Omental fat pad (tissue), 4 donors: ENCODE measurements around the gene NPL. TPM values are rescaled to one million over a fixed set of nuclear protein-coding genes. Genes with fewer than 3 reads are reported as not detected.

Experiments
- ATAC-seq: fragments of 150-250 bp; one replicate; pipeline ENCODE4 v1.9.1; 2016; ENCODE audit warnings: mild to moderate bottlenecking, moderate library complexity; ENCODE audit not compliant: low FRiP score
- DNase-seq: peaks from one replicate; pipeline ENCODE4 v3.0.0-alpha.2; 2019; ENCODE audit warnings: low spot score
- total RNA-seq, 4 donors: library from RNA; depleted of rRNA; stranded (reverse); fragments of >200 nt; gene quantifications; one replicate each; pipeline ENCODE4 v1.1.0, GENCODE V29; 2016
- TF ChIP-seq, protein P1 (sequence below), 3 donors: fragments of 450-650 bp; IDR thresholded peaks; one replicate each; pipeline ENCODE4 v1.5.1; 2016 to 2017; ENCODE audit warnings: antibody characterized with exemption in 3 of 3, mild to moderate bottlenecking in 3 of 3, moderate library complexity in 2 of 3

Gene NPL
- total RNA-seq, 4 donors from 2014 or later, result 18.5 to 39.9 (median 26.0) TPM

DNA sequence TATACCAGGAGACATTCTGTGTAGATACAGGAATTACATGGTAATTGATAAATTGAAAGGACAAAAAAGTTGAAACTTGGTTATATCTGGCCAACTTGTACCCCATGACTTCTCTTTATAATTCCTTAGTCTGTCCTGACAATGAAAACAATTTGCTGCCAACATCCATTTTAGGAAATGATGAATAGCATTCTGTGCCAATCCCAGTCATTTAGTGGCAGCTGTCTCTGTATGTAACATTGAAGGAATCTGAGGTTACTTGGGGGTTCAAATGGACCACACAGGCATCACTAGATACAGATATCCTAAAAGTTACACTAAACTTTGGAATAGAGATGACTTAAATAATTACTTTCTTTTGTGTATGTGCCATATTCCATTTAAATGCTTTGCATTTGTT, 87.8 kb downstream of the NPL start:
- ATAC-seq, result no peak

DNA sequence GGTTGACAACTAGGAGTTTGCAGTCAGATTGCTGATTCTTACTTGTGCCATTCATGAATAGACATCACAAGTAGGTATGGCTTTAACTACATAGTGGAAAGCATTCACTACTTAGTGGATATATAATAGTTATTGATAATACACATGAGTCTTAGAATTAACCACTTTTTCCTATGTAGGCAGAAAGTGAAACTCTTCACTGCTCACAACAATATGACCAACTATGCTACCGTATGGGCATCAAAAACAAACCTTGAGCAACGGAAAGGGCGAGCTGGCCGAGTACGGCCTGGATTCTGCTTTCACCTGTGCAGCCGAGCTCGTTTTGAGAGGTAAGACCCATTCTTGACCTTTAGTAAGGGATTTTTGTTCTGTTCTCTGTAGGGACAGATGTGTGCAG, 88.3 kb downstream of the NPL start:
- TF ChIP-seq, protein P1, sequence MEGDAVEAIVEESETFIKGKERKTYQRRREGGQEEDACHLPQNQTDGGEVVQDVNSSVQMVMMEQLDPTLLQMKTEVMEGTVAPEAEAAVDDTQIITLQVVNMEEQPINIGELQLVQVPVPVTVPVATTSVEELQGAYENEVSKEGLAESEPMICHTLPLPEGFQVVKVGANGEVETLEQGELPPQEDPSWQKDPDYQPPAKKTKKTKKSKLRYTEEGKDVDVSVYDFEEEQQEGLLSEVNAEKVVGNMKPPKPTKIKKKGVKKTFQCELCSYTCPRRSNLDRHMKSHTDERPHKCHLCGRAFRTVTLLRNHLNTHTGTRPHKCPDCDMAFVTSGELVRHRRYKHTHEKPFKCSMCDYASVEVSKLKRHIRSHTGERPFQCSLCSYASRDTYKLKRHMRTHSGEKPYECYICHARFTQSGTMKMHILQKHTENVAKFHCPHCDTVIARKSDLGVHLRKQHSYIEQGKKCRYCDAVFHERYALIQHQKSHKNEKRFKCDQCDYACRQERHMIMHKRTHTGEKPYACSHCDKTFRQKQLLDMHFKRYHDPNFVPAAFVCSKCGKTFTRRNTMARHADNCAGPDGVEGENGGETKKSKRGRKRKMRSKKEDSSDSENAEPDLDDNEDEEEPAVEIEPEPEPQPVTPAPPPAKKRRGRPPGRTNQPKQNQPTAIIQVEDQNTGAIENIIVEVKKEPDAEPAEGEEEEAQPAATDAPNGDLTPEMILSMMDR (IDR thresholded peaks at IDR 0.05), result no peak
- ATAC-seq, result no peak
- DNase-seq, result no peak

More for the DNA sequence above, 87.8 kb downstream of the NPL start:
- TF ChIP-seq, protein P1 (IDR thresholded peaks at IDR 0.05), result no peak
- no peak for DNase-seq

Other genes with a start within 250 kb of the NPL start
- 10 to 100 TPM in 2 of 4 donors, 1 to 10 TPM in 2; 4.8 to 12.6 (median 9.4) TPM for gene RNASEL, start 200.5 kb upstream of the NPL start, total RNA-seq
- gene RGS16, start 185.4 kb upstream of the NPL start, total RNA-seq, result 10 to 100 TPM in 2 of 4 donors, 1 to 10 TPM in 2; 4.1 to 38.9 (median 12.1) TPM
- under 1 TPM in 3 of 4 donors, not detected in 1; 0.06 to 0.84 (median 0.12) TPM for gene RGS8, start 105.2 kb upstream of the NPL start, total RNA-seq
- gene DHX9, start 49.6 kb downstream of the NPL start, total RNA-seq, result 100 to 1,000 TPM in 1 of 4 donors, 10 to 100 TPM in 3; 79.7 to 135 (median 88.8) TPM
- 1 to 10 TPM in 1 of 4 donors, not detected in 3; 2.8 TPM for gene SHCBP1L, start 163.4 kb downstream of the NPL start, total RNA-seq
- 100 to 1,000 TPM; 377 to 829 (median 461) TPM for gene LAMC1, start 233.6 kb downstream of the NPL start, total RNA-seq